Loucy (cell line): ENCODE measurements around the gene MYO1H.

Experiments used
- EZH2phosphoT487 ChIP-seq: fragments of 200-600 bp; IDR thresholded peaks from 2 replicates; pipeline ENCODE4 v1.6.1; 2018; ENCODE audit warnings: antibody characterized with exemption, mild to moderate bottlenecking, moderate library complexity, borderline replicate concordance
- TF ChIP-seq, protein P1 (sequence below): fragments of 200-600 bp; sonication (generic); conservative IDR thresholded peaks from 2 replicates; pipeline ENCODE4 v1.5.1; 2014; ENCODE audit warnings: mild to moderate bottlenecking, antibody characterized with exemption, low read length

- TF ChIP-seq, protein P1, sequence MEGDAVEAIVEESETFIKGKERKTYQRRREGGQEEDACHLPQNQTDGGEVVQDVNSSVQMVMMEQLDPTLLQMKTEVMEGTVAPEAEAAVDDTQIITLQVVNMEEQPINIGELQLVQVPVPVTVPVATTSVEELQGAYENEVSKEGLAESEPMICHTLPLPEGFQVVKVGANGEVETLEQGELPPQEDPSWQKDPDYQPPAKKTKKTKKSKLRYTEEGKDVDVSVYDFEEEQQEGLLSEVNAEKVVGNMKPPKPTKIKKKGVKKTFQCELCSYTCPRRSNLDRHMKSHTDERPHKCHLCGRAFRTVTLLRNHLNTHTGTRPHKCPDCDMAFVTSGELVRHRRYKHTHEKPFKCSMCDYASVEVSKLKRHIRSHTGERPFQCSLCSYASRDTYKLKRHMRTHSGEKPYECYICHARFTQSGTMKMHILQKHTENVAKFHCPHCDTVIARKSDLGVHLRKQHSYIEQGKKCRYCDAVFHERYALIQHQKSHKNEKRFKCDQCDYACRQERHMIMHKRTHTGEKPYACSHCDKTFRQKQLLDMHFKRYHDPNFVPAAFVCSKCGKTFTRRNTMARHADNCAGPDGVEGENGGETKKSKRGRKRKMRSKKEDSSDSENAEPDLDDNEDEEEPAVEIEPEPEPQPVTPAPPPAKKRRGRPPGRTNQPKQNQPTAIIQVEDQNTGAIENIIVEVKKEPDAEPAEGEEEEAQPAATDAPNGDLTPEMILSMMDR = no peak
- TF ChIP-seq EZH2phosphoT487 = no peak
These were observed 134.2 kb downstream of the MYO1H start for GRCh38 chr12:109481863-109482262.
